Endothelial cell (in vitro differentiated cells): ENCODE results near the gene GALNT12. TPM values are rescaled to one million over a fixed set of nuclear protein-coding genes. Genes with fewer than 3 reads are reported as not detected.

Experiments
- DNase-seq: peaks from one replicate; pipeline ENCODE4 v3.0.0; 2021; ENCODE audit warnings: low spot score
- H3K27ac Mint-ChIP-seq: one replicate; pipeline ENCODE4 v1.8.0; 2021; ENCODE audit warnings: mixed read lengths, inconsistent platforms; ENCODE audit not compliant: unreplicated experiment
- H3K27me3 Mint-ChIP-seq: one replicate; pipeline ENCODE4 v1.8.0; 2021; ENCODE audit warnings: mild to moderate bottlenecking, moderate library complexity, mixed read lengths, inconsistent platforms; ENCODE audit not compliant: unreplicated experiment
- H3K36me3 Mint-ChIP-seq: one replicate; pipeline ENCODE4 v1.8.0; 2021; ENCODE audit warnings: mild to moderate bottlenecking, low read depth, mixed read lengths, inconsistent platforms; ENCODE audit not compliant: unreplicated experiment
- H3K4me1 Mint-ChIP-seq: one replicate; pipeline ENCODE4 v1.8.0; 2021; ENCODE audit warnings: mild to moderate bottlenecking, mixed read lengths, inconsistent platforms; ENCODE audit not compliant: unreplicated experiment
- H3K4me3 Mint-ChIP-seq: one replicate; pipeline ENCODE4 v1.8.0; 2021; ENCODE audit warnings: mild to moderate bottlenecking, mixed read lengths, inconsistent platforms; ENCODE audit not compliant: unreplicated experiment
- H3K9me3 Mint-ChIP-seq: one replicate; pipeline ENCODE4 v1.8.0; 2021; ENCODE audit warnings: mixed read lengths, inconsistent platforms; ENCODE audit not compliant: unreplicated experiment
- CTCF ChIP-seq: fragments of 200-600 bp; sonication (generic); IDR thresholded peaks from one replicate; pipeline ENCODE4 v1.5.0; 2021; ENCODE audit warnings: antibody characterized with exemption; ENCODE audit not compliant: unreplicated experiment
- total RNA-seq: library from RNA; stranded (reverse); fragmentation: NEBNext Ultra II Directional; extraction: Animal tissue kit (Norgen Biotek cat#: 25700); gene quantifications from one replicate; pipeline ENCODE4 v1.2.1, GENCODE V29; 2021; ENCODE audit not compliant: unreplicated experiment

The GALNT12 gene
- total RNA-seq, 1 donor from 2014 or later = 1.7 TPM

- TF ChIP-seq CTCF = no peak
- DNase-seq = no peak
Measured at GRCh38 chr9:98870782-98871557, 63.5 kb downstream of the GALNT12 start.

GRCh38 chr9:98871558-98872065 lies 64.1 kb downstream of the GALNT12 start:
- peaks cover 12% of the 10 kb centered on the region for H3K4me1 Mint-ChIP-seq
- TF ChIP-seq CTCF = no peak
- no peak overlapping the region for H3K4me3 Mint-ChIP-seq
- H3K36me3 Mint-ChIP-seq = peaks cover 3% of the 10 kb centered on the region
- no peak overlapping the region for H3K27ac Mint-ChIP-seq
- H3K27me3 Mint-ChIP-seq = peaks cover 9% of the 10 kb centered on the region
- no peak for DNase-seq
- no peaks in the 10 kb centered on the region for H3K9me3 Mint-ChIP-seq

More at GRCh38 chr9:98870782-98871557, 63.5 kb downstream of the GALNT12 start:
- H3K4me3 Mint-ChIP-seq = no peak overlapping the region
- no peaks in the 10 kb centered on the region for H3K9me3 Mint-ChIP-seq
- H3K4me1 Mint-ChIP-seq = peaks cover 15% of the 10 kb centered on the region
- no peak overlapping the region for H3K27ac Mint-ChIP-seq
- H3K27me3 Mint-ChIP-seq = peaks cover 9% of the 10 kb centered on the region
- peaks cover 3% of the 10 kb centered on the region for H3K36me3 Mint-ChIP-seq

GRCh38 chr9:98873526-98873925 lies 66.1 kb downstream of the GALNT12 start:
- H3K27me3 Mint-ChIP-seq = peaks cover 9% of the 10 kb centered on the region
- no peak for TF ChIP-seq CTCF
- no peak overlapping the region for H3K27ac Mint-ChIP-seq

GRCh38 chr9:98873951-98874371 lies 66.5 kb downstream of the GALNT12 start:
- DNase-seq = no peak
- Mint-ChIP-seq H3K4me3 (no peak overlapping the region), H3K27me3 (peaks cover 9% of the 10 kb centered on the region), H3K4me1 (no peaks in the 10 kb centered on the region), H3K27ac (no peak overlapping the region), H3K36me3 (peaks cover 3% of the 10 kb centered on the region), H3K9me3 (no peaks in the 10 kb centered on the region)
- TF ChIP-seq CTCF = no peak

More at GRCh38 chr9:98873526-98873925, 66.1 kb downstream of the GALNT12 start:
- Mint-ChIP-seq H3K9me3 (no peaks in the 10 kb centered on the region), H3K36me3 (peaks cover 3% of the 10 kb centered on the region), H3K4me3 (no peak overlapping the region), H3K4me1 (no peaks in the 10 kb centered on the region)
- DNase-seq = no peak

- TF ChIP-seq CTCF = no peak
- Mint-ChIP-seq H3K36me3 (no peaks in the 10 kb centered on the region), H3K27me3 (peaks cover 9% of the 10 kb centered on the region), H3K4me1 (peaks cover 5% of the 10 kb centered on the region), H3K4me3 (no peak overlapping the region), H3K27ac (no peak overlapping the region), H3K9me3 (no peaks in the 10 kb centered on the region)
- no peak for DNase-seq
Measured at GRCh38 chr9:98874721-98875255, 67.3 kb downstream of the GALNT12 start.
